ENCODE data around the gene RBFOX1. TPM values are rescaled to one million over a fixed set of nuclear protein-coding genes. Genes with fewer than 3 reads are reported as not detected.

Gene RBFOX1
- total RNA-seq, 2 experiments from 2014 or later, result not detected

GRCh38 chr16:7714775-7715174, 382.1 kb downstream of the RBFOX1 start:
- no peaks in the 10 kb centered on the region for H3K4me1 Mint-ChIP-seq
- POLR2A ChIA-PET, result no interaction called here
- CTCF ChIA-PET, result no interaction called here
- peaks cover 2% of the 10 kb centered on the region for H3K9me3 Mint-ChIP-seq
- no peak for DNase-seq
- no peak overlapping the region for H3K27ac Mint-ChIP-seq
- no peaks in the 10 kb centered on the region for H3K27me3 Mint-ChIP-seq
- no peaks in the 10 kb centered on the region for H3K36me3 Mint-ChIP-seq (ENCODE audit: low read depth)
- H3K4me3 Mint-ChIP-seq, result no peak overlapping the region

- Mint-ChIP-seq H3K4me1 (no peaks in the 10 kb centered on the region), H3K27me3 (no peaks in the 10 kb centered on the region), H3K36me3 (ENCODE audit: low read depth) (no peaks in the 10 kb centered on the region), H3K9me3 (peaks cover 6% of the 10 kb centered on the region), H3K4me3 (no peak overlapping the region), H3K27ac (no peak overlapping the region)
- ChIA-PET CTCF (no interaction called here), POLR2A (no interaction called here)
- DNase-seq, result no peak
Observed at GRCh38 chr16:7716660-7717550, 384.3 kb downstream of the RBFOX1 start.

- ChIA-PET POLR2A (no interaction called here), CTCF (no interaction called here)
- H3K27ac Mint-ChIP-seq, result no peak overlapping the region
Observed at GRCh38 chr16:7722761-7723160, 390.1 kb downstream of the RBFOX1 start.

GRCh38 chr16:7731141-7731540, 398.5 kb downstream of the RBFOX1 start:
- DNase-seq, result no peak
- Mint-ChIP-seq H3K36me3 (ENCODE audit: low read depth) (no peaks in the 10 kb centered on the region), H3K27ac (no peak overlapping the region), H3K9me3 (peaks cover 16% of the 10 kb centered on the region), H3K27me3 (no peaks in the 10 kb centered on the region), H3K4me1 (no peaks in the 10 kb centered on the region), H3K4me3 (no peak overlapping the region)
- ChIA-PET CTCF (no interaction called here), POLR2A (no interaction called here)

More at GRCh38 chr16:7722761-7723160, 390.1 kb downstream of the RBFOX1 start:
- Mint-ChIP-seq H3K36me3 (ENCODE audit: low read depth) (no peaks in the 10 kb centered on the region), H3K4me3 (no peak overlapping the region), H3K4me1 (no peaks in the 10 kb centered on the region), H3K9me3 (peaks cover 6% of the 10 kb centered on the region), H3K27me3 (no peaks in the 10 kb centered on the region)
- no peak for DNase-seq

- no peaks in the 10 kb centered on the region for H3K36me3 Mint-ChIP-seq (ENCODE audit: low read depth)
- no peak for DNase-seq
- H3K4me3 Mint-ChIP-seq, result no peak overlapping the region
- CTCF ChIA-PET, result no interaction called here
- POLR2A ChIA-PET, result no interaction called here
- H3K4me1 Mint-ChIP-seq, result no peaks in the 10 kb centered on the region
- H3K27ac Mint-ChIP-seq, result no peak overlapping the region
- H3K9me3 Mint-ChIP-seq, result peaks cover 21% of the 10 kb centered on the region
- H3K27me3 Mint-ChIP-seq, result no peaks in the 10 kb centered on the region
Observed at GRCh38 chr16:7736138-7736665, 403.6 kb downstream of the RBFOX1 start.

- no peak overlapping the region for H3K27ac Mint-ChIP-seq
- no peaks in the 10 kb centered on the region for H3K27me3 Mint-ChIP-seq
- no peaks in the 10 kb centered on the region for H3K4me1 Mint-ChIP-seq
- CTCF ChIA-PET, result interaction anchor here (1.3 kb wide), 1 partner anchor 11 kb away, joined by 3 read pairs; no protein-coding TSS in a partner anchor
- peaks cover 11% of the 10 kb centered on the region for H3K9me3 Mint-ChIP-seq
- DNase-seq, result no peak
- no peaks in the 10 kb centered on the region for H3K36me3 Mint-ChIP-seq (ENCODE audit: low read depth)
- POLR2A ChIA-PET, result no interaction called here
- no peak overlapping the region for H3K4me3 Mint-ChIP-seq
Observed at GRCh38 chr16:7742626-7743025, 410.0 kb downstream of the RBFOX1 start.

- ChIA-PET CTCF (no interaction called here), POLR2A (no interaction called here)
- Mint-ChIP-seq H3K9me3 (peaks cover 8% of the 10 kb centered on the region), H3K4me3 (no peak overlapping the region), H3K36me3 (ENCODE audit: low read depth) (no peaks in the 10 kb centered on the region), H3K4me1 (no peaks in the 10 kb centered on the region), H3K27ac (no peak overlapping the region), H3K27me3 (no peaks in the 10 kb centered on the region)
- no peak for DNase-seq
Observed at GRCh38 chr16:7744546-7745264, 412.1 kb downstream of the RBFOX1 start.

- POLR2A ChIA-PET, result no interaction called here
- Mint-ChIP-seq H3K4me1 (no peaks in the 10 kb centered on the region), H3K27me3 (no peaks in the 10 kb centered on the region), H3K4me3 (no peak overlapping the region), H3K36me3 (ENCODE audit: low read depth) (no peaks in the 10 kb centered on the region), H3K27ac (no peak overlapping the region), H3K9me3 (peaks cover 8% of the 10 kb centered on the region)
- CTCF ChIA-PET, result no interaction called here
- no peak for DNase-seq
Observed at GRCh38 chr16:7745276-7745675, 412.6 kb downstream of the RBFOX1 start.

- Mint-ChIP-seq H3K4me1 (no peaks in the 10 kb centered on the region), H3K27me3 (no peaks in the 10 kb centered on the region), H3K4me3 (no peak overlapping the region), H3K27ac (no peak overlapping the region), H3K9me3 (peaks cover 8% of the 10 kb centered on the region), H3K36me3 (ENCODE audit: low read depth) (no peaks in the 10 kb centered on the region)
- DNase-seq, result no peak
- ChIA-PET POLR2A (no interaction called here), CTCF (no interaction called here)
Observed at GRCh38 chr16:7746941-7747340, 414.3 kb downstream of the RBFOX1 start.

GRCh38 chr16:7748522-7748921, 415.9 kb downstream of the RBFOX1 start:
- peaks cover 8% of the 10 kb centered on the region for H3K9me3 Mint-ChIP-seq
- H3K4me3 Mint-ChIP-seq, result no peak overlapping the region
- POLR2A ChIA-PET, result no interaction called here
- no peaks in the 10 kb centered on the region for H3K4me1 Mint-ChIP-seq
- H3K27ac Mint-ChIP-seq, result no peak overlapping the region
- H3K36me3 Mint-ChIP-seq (ENCODE audit: low read depth), result no peaks in the 10 kb centered on the region
- no peak for DNase-seq
- CTCF ChIA-PET, result no interaction called here
- H3K27me3 Mint-ChIP-seq, result no peaks in the 10 kb centered on the region

GRCh38 chr16:7755347-7755882, 422.8 kb downstream of the RBFOX1 start:
- no peaks in the 10 kb centered on the region for H3K4me1 Mint-ChIP-seq
- H3K27ac Mint-ChIP-seq, result no peak overlapping the region
- no peaks in the 10 kb centered on the region for H3K36me3 Mint-ChIP-seq (ENCODE audit: low read depth)
- H3K4me3 Mint-ChIP-seq, result no peak overlapping the region
- H3K9me3 Mint-ChIP-seq, result peaks cover 3% of the 10 kb centered on the region
- CTCF ChIA-PET, result no interaction called here
- POLR2A ChIA-PET, result no interaction called here
- no peaks in the 10 kb centered on the region for H3K27me3 Mint-ChIP-seq
- DNase-seq, result no peak
